ENCODE measurements around the gene TNPO1.
A peak's percentile ranks its signal among the peaks of the same experiment; 100 is the strongest.
"Not testable (repeated sequence)": the region's sequence is repeated elsewhere in the genome, so short reads cannot be mapped to it uniquely, and the experiment has no call there.

TNPO1 gene

GRCh38 chr5:72855821-72856220, 39.4 kb downstream of the TNPO1 start:
- no peak for DNase-seq

GRCh38 chr5:72857396-72857795, 40.9 kb downstream of the TNPO1 start:
- no peak for DNase-seq

GRCh38 chr5:72859127-72859526, 42.7 kb downstream of the TNPO1 start:
- no peak for DNase-seq

GRCh38 chr5:72860499-72860898, 44.0 kb downstream of the TNPO1 start:
- DNase-seq = no peak

GRCh38 chr5:72871366-72872024, 55.0 kb downstream of the TNPO1 start:
- no peak for DNase-seq

- no peak for DNase-seq
Observed at GRCh38 chr5:72878854-72879253, 62.4 kb downstream of the TNPO1 start.

- DNase-seq = no peak
Observed at GRCh38 chr5:72882989-72883388, 66.5 kb downstream of the TNPO1 start.

GRCh38 chr5:72883850-72884249, 67.4 kb downstream of the TNPO1 start:
- DNase-seq = no peak

GRCh38 chr5:72884892-72885291, 68.4 kb downstream of the TNPO1 start:
- DNase-seq = no peak

- DNase-seq = no peak
Observed at GRCh38 chr5:72885824-72886223, 69.4 kb downstream of the TNPO1 start.

GRCh38 chr5:72888595-72888994, 72.1 kb downstream of the TNPO1 start:
- DNase-seq = peak; percentile 21

- no peak for DNase-seq
Observed at GRCh38 chr5:72889324-72889723, 72.9 kb downstream of the TNPO1 start.

GRCh38 chr5:72892846-72893245, 76.4 kb downstream of the TNPO1 start:
- DNase-seq = no peak

- no peak for DNase-seq
Observed at GRCh38 chr5:72895758-72896157, 79.3 kb downstream of the TNPO1 start.

- DNase-seq = no peak
Observed at GRCh38 chr5:72906806-72907205, 90.3 kb downstream of the TNPO1 start.

- DNase-seq = no peak
Observed at GRCh38 chr5:72908664-72909063, 92.2 kb downstream of the TNPO1 start.

GRCh38 chr5:72917371-72917776, 100.9 kb downstream of the TNPO1 start:
- DNase-seq = no peak

GRCh38 chr5:72920690-72921502, 104.4 kb downstream of the TNPO1 start:
- peak; percentile 46 for DNase-seq

- no peak for DNase-seq
Observed at GRCh38 chr5:72921886-72922285, 105.4 kb downstream of the TNPO1 start.

- DNase-seq = no peak
Observed at GRCh38 chr5:72922422-72922821, 106.0 kb downstream of the TNPO1 start.

- no peak for DNase-seq
Observed at GRCh38 chr5:72925336-72926010, 109.0 kb downstream of the TNPO1 start.

GRCh38 chr5:72932686-72933085, 116.2 kb downstream of the TNPO1 start:
- not testable (repeated sequence) for DNase-seq

- DNase-seq = not testable (repeated sequence)
Observed at GRCh38 chr5:72934953-72935725, 118.7 kb downstream of the TNPO1 start.

All from eye (tissue), 1 donor.